Esophagus squamous epithelium (tissue), 4 donors: ENCODE data around the gene HORMAD2.

Experiments
- CTCF ChIP-seq, 6 experiments: fragments of 450-650 bp in 4 of 6; fragments of 200-600 bp in 2 of 6; sonication (generic) in 2 of 6; IDR thresholded peaks; one replicate each; pipeline ENCODE4 v1.5.1; 2016 to 2019; ENCODE audit warnings: antibody characterized with exemption in 6 of 6, mild to moderate bottlenecking in 4 of 6, moderate library complexity in 4 of 6
- POLR2A ChIP-seq, 4 donors: fragments of 450-650 bp; IDR thresholded peaks; one replicate each; pipeline ENCODE4 v1.6.1; 2017; ENCODE audit warnings: antibody characterized with exemption in 4 of 4, mild to moderate bottlenecking in 4 of 4, moderate library complexity in 3 of 4

- TF ChIP-seq CTCF (IDR thresholded peaks at IDR 0.05) (no peak), POLR2A (IDR thresholded peaks at IDR 0.05) (no peak)
Measured at GRCh38 chr22:30041881-30042280, 38.4 kb upstream of the HORMAD2 start.
